Measurements from ENCODE around the gene DPH6.

DNA sequence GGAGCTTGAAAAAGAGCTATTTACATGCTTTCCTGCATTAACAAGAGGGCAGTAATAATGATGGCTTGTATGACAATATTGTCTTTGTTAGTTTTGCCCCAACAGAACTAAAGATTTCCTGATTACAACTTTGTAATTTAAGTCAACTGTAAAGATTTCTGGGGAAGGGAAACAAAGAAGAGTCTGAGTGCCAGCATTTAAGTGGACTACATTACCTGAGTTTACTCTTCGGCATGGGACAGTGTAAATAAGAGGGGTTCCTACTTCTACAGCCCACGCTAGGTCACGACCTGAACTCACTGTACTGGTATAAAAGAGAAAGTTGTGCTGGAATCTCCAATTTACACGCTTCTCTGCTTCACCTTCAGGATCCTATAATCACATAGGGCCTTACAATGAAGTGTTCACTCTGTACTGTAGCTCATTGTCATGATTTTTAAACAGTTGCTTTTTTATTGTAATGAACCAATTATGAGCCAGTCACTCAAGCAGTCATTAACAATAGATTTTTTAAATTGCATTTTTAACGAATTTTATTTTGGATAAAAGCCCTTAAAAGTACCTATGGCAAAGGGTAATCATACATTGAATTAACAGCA is 39.6 kb downstream of the DPH6 start:
- TF ChIP-seq, protein P1, sequence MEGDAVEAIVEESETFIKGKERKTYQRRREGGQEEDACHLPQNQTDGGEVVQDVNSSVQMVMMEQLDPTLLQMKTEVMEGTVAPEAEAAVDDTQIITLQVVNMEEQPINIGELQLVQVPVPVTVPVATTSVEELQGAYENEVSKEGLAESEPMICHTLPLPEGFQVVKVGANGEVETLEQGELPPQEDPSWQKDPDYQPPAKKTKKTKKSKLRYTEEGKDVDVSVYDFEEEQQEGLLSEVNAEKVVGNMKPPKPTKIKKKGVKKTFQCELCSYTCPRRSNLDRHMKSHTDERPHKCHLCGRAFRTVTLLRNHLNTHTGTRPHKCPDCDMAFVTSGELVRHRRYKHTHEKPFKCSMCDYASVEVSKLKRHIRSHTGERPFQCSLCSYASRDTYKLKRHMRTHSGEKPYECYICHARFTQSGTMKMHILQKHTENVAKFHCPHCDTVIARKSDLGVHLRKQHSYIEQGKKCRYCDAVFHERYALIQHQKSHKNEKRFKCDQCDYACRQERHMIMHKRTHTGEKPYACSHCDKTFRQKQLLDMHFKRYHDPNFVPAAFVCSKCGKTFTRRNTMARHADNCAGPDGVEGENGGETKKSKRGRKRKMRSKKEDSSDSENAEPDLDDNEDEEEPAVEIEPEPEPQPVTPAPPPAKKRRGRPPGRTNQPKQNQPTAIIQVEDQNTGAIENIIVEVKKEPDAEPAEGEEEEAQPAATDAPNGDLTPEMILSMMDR (IDR thresholded peaks at IDR 0.05; ENCODE audit: low read depth, low read length) = no peak
- TF ChIP-seq EZH2phosphoT487 (IDR thresholded peaks at IDR 0.05; ENCODE audit: low read depth) = no peak
